GM23338 (cell line): ENCODE data around the gene ALDH7A1.

Source experiments
- CREB1 ChIP-seq: fragments of 250-450 bp; sonication (Bioruptor Pico); IDR thresholded peaks from 2 replicates; pipeline ENCODE4 v1.5.0; 2020; ENCODE audit warnings: low read depth, mild to moderate bottlenecking, moderate library complexity
- EZH2 ChIP-seq: fragments of 200-600 bp; sonication (generic); IDR thresholded peaks from one replicate; pipeline ENCODE4 v1.8.0; 2017; ENCODE audit warnings: antibody characterized with exemption, mild to moderate bottlenecking, low read depth; ENCODE audit not compliant: unreplicated experiment
- EZH2phosphoT487 ChIP-seq: fragments of 200-600 bp; sonication (generic); IDR thresholded peaks from one replicate; pipeline ENCODE4 v1.8.1; 2018; ENCODE audit warnings: antibody characterized with exemption; ENCODE audit not compliant: unreplicated experiment
- JUNB ChIP-seq: IDR thresholded peaks from one replicate; pipeline ENCODE4 v1.6.1; 2016; ENCODE audit warnings: antibody characterized with exemption; ENCODE audit not compliant: unreplicated experiment
- NANOG ChIP-seq: IDR thresholded peaks from 2 replicates; pipeline ENCODE4 v1.6.1; 2016; ENCODE audit warnings: antibody characterized with exemption, borderline replicate concordance
- POLR2AphosphoS5 ChIP-seq: IDR thresholded peaks from 2 replicates; pipeline ENCODE4 v1.6.1; 2016; ENCODE audit warnings: antibody characterized with exemption, low read depth
- STAT1 ChIP-seq: IDR thresholded peaks from one replicate; pipeline ENCODE4 v1.6.1; 2016; ENCODE audit warnings: antibody characterized with exemption; ENCODE audit not compliant: unreplicated experiment
- ZNF114 ChIP-seq: fragments of 250-450 bp; sonication (Bioruptor Pico); IDR thresholded peaks from 2 replicates; pipeline ENCODE4 v1.5.0; 2020; ENCODE audit warnings: mild to moderate bottlenecking, moderate library complexity
- ZNF331 ChIP-seq: fragments of 250-450 bp; sonication (Bioruptor Pico); IDR thresholded peaks from 2 replicates; pipeline ENCODE4 v1.5.0; 2020; ENCODE audit warnings: low read depth, mild to moderate bottlenecking, moderate library complexity
- TF ChIP-seq, protein P1 (sequence below), 2 experiments: fragments of 200-600 bp in 1 of 2; sonication (generic) in 1 of 2; conservative IDR thresholded peaks; 2 replicates each; pipeline versions ENCODE4 v1.5.1 to v1.6.1; 2016 to 2017; ENCODE audit warnings: antibody characterized with exemption in 2 of 2, low read depth in 2 of 2, mild to moderate bottlenecking in 2 of 2, moderate library complexity in 1 of 2
- TF ChIP-seq, protein P2 (sequence below): IDR thresholded peaks from one replicate; pipeline ENCODE4 v1.6.1; 2018; ENCODE audit warnings: antibody characterized with exemption; ENCODE audit not compliant: unreplicated experiment
- TF ChIP-seq, protein P3 (sequence below): IDR thresholded peaks from 2 replicates; pipeline ENCODE4 v1.6.1; 2016; ENCODE audit warnings: antibody characterized with exemption
- TF ChIP-seq, protein P4 (sequence below): fragments of 250-450 bp; sonication (Bioruptor Pico); IDR thresholded peaks from 2 replicates; pipeline ENCODE4 v1.5.0; 2020; ENCODE audit warnings: mild to moderate bottlenecking, moderate library complexity

DNA sequence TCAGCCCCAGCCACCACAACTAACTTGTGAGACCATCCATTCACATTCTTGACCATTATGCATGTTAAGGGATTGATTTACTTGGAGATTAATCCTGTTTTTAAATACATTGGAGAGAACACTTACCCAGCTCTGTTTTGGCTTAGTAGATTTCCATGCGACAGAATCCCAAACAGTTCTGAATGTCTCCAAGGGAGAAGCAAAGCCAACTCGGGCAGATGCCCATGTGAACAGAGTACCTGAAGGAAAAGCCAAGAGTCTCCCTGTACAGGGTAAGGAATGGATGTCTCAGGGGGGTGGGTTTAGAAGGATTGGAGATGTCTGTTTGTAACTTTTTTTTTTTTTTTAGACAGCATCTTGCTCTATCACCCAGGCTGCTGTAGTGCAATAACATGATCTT is 110.8 kb downstream of the ALDH7A1 start:
- TF ChIP-seq, protein P1, sequence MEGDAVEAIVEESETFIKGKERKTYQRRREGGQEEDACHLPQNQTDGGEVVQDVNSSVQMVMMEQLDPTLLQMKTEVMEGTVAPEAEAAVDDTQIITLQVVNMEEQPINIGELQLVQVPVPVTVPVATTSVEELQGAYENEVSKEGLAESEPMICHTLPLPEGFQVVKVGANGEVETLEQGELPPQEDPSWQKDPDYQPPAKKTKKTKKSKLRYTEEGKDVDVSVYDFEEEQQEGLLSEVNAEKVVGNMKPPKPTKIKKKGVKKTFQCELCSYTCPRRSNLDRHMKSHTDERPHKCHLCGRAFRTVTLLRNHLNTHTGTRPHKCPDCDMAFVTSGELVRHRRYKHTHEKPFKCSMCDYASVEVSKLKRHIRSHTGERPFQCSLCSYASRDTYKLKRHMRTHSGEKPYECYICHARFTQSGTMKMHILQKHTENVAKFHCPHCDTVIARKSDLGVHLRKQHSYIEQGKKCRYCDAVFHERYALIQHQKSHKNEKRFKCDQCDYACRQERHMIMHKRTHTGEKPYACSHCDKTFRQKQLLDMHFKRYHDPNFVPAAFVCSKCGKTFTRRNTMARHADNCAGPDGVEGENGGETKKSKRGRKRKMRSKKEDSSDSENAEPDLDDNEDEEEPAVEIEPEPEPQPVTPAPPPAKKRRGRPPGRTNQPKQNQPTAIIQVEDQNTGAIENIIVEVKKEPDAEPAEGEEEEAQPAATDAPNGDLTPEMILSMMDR (conservative IDR thresholded peaks at IDR 0.05; ENCODE audit: low read depth in 2 of 2): no peak
- no peak for TF ChIP-seq EZH2
- no peak for TF ChIP-seq CREB1 (CRISPR knock-in tag)
- no peak for TF ChIP-seq JUNB
- TF ChIP-seq EZH2phosphoT487: no peak
- no peak for TF ChIP-seq POLR2AphosphoS5
- TF ChIP-seq NANOG: no peak
- TF ChIP-seq, protein P2, sequence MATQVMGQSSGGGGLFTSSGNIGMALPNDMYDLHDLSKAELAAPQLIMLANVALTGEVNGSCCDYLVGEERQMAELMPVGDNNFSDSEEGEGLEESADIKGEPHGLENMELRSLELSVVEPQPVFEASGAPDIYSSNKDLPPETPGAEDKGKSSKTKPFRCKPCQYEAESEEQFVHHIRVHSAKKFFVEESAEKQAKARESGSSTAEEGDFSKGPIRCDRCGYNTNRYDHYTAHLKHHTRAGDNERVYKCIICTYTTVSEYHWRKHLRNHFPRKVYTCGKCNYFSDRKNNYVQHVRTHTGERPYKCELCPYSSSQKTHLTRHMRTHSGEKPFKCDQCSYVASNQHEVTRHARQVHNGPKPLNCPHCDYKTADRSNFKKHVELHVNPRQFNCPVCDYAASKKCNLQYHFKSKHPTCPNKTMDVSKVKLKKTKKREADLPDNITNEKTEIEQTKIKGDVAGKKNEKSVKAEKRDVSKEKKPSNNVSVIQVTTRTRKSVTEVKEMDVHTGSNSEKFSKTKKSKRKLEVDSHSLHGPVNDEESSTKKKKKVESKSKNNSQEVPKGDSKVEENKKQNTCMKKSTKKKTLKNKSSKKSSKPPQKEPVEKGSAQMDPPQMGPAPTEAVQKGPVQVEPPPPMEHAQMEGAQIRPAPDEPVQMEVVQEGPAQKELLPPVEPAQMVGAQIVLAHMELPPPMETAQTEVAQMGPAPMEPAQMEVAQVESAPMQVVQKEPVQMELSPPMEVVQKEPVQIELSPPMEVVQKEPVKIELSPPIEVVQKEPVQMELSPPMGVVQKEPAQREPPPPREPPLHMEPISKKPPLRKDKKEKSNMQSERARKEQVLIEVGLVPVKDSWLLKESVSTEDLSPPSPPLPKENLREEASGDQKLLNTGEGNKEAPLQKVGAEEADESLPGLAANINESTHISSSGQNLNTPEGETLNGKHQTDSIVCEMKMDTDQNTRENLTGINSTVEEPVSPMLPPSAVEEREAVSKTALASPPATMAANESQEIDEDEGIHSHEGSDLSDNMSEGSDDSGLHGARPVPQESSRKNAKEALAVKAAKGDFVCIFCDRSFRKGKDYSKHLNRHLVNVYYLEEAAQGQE: no peak
- TF ChIP-seq, protein P3, sequence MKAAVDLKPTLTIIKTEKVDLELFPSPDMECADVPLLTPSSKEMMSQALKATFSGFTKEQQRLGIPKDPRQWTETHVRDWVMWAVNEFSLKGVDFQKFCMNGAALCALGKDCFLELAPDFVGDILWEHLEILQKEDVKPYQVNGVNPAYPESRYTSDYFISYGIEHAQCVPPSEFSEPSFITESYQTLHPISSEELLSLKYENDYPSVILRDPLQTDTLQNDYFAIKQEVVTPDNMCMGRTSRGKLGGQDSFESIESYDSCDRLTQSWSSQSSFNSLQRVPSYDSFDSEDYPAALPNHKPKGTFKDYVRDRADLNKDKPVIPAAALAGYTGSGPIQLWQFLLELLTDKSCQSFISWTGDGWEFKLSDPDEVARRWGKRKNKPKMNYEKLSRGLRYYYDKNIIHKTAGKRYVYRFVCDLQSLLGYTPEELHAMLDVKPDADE: no peak
- TF ChIP-seq ZNF114 (CRISPR knock-in tag): no peak
- TF ChIP-seq ZNF331 (CRISPR knock-in tag): no peak
- TF ChIP-seq, protein P4, sequence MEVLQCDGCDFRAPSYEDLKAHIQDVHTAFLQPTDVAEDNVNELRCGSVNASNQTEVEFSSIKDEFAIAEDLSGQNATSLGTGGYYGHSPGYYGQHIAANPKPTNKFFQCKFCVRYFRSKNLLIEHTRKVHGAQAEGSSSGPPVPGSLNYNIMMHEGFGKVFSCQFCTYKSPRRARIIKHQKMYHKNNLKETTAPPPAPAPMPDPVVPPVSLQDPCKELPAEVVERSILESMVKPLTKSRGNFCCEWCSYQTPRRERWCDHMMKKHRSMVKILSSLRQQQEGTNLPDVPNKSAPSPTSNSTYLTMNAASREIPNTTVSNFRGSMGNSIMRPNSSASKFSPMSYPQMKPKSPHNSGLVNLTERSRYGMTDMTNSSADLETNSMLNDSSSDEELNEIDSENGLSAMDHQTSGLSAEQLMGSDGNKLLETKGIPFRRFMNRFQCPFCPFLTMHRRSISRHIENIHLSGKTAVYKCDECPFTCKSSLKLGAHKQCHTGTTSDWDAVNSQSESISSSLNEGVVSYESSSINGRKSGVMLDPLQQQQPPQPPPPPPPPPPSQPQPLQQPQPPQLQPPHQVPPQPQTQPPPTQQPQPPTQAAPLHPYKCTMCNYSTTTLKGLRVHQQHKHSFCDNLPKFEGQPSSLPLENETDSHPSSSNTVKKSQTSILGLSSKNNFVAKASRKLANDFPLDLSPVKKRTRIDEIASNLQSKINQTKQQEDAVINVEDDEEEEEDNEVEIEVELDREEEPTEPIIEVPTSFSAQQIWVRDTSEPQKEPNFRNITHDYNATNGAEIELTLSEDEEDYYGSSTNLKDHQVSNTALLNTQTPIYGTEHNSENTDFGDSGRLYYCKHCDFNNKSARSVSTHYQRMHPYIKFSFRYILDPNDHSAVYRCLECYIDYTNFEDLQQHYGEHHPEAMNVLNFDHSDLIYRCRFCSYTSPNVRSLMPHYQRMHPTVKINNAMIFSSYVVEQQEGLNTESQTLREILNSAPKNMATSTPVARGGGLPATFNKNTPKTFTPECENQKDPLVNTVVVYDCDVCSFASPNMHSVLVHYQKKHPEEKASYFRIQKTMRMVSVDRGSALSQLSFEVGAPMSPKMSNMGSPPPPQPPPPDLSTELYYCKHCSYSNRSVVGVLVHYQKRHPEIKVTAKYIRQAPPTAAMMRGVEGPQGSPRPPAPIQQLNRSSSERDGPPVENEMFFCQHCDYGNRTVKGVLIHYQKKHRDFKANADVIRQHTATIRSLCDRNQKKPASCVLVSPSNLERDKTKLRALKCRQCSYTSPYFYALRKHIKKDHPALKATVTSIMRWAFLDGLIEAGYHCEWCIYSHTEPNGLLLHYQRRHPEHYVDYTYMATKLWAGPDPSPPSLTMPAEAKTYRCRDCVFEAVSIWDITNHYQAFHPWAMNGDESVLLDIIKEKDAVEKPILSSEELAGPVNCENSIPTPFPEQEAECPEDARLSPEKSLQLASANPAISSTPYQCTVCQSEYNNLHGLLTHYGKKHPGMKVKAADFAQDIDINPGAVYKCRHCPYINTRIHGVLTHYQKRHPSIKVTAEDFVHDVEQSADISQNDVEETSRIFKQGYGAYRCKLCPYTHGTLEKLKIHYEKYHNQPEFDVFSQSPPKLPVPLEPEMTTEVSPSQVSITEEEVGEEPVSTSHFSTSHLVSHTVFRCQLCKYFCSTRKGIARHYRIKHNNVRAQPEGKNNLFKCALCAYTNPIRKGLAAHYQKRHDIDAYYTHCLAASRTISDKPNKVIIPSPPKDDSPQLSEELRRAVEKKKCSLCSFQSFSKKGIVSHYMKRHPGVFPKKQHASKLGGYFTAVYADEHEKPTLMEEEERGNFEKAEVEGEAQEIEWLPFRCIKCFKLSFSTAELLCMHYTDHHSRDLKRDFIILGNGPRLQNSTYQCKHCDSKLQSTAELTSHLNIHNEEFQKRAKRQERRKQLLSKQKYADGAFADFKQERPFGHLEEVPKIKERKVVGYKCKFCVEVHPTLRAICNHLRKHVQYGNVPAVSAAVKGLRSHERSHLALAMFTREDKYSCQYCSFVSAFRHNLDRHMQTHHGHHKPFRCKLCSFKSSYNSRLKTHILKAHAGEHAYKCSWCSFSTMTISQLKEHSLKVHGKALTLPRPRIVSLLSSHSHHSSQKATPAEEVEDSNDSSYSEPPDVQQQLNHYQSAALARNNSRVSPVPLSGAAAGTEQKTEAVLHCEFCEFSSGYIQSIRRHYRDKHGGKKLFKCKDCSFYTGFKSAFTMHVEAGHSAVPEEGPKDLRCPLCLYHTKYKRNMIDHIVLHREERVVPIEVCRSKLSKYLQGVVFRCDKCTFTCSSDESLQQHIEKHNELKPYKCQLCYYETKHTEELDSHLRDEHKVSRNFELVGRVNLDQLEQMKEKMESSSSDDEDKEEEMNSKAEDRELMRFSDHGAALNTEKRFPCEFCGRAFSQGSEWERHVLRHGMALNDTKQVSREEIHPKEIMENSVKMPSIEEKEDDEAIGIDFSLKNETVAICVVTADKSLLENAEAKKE: no peak
- TF ChIP-seq STAT1: no peak
